ENCODE results near the gene KLF8. TPM values are rescaled to one million over a fixed set of nuclear protein-coding genes. Genes with fewer than 3 reads are reported as not detected.

KLF8 gene
- total RNA-seq, 1 donor from 2014 or later = 4.4 TPM

DNA sequence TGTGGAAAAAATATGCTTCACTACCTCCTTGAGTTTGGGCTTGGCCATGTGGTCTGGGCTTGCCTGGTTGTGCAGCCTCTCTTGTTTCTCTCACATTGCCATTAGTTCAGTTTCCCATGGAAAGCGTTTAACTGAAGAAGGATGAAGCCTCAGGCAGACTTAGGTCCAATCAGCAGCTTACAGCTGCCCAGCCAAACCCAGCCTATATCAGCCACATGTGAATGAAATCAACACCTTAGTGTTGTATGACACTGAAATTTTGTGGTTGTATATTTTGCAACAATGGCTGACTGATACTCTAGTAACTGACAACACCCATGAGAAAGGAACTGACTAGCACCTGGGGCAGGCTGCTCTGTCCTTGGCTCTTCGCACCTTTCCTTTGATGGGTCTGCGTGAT is 81.2 kb downstream of the KLF8 start:
- Histone ChIP-seq H3K4me3 (ENCODE audit: low read depth, low read length) (no peak overlapping the region), H3K27me3 (ENCODE audit: control insufficient read depth, insufficient read depth, low read length) (no peaks in the 10 kb centered on the region), H3K36me3 (ENCODE audit: control insufficient read depth, insufficient read depth, low read length) (no peaks in the 10 kb centered on the region)
- DNase-seq (ENCODE audit: low read depth) = no peak
- TF ChIP-seq, protein P1, sequence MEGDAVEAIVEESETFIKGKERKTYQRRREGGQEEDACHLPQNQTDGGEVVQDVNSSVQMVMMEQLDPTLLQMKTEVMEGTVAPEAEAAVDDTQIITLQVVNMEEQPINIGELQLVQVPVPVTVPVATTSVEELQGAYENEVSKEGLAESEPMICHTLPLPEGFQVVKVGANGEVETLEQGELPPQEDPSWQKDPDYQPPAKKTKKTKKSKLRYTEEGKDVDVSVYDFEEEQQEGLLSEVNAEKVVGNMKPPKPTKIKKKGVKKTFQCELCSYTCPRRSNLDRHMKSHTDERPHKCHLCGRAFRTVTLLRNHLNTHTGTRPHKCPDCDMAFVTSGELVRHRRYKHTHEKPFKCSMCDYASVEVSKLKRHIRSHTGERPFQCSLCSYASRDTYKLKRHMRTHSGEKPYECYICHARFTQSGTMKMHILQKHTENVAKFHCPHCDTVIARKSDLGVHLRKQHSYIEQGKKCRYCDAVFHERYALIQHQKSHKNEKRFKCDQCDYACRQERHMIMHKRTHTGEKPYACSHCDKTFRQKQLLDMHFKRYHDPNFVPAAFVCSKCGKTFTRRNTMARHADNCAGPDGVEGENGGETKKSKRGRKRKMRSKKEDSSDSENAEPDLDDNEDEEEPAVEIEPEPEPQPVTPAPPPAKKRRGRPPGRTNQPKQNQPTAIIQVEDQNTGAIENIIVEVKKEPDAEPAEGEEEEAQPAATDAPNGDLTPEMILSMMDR (IDR thresholded peaks at IDR 0.05; ENCODE audit: insufficient read depth, low read length, poor library complexity, severe bottlenecking) = no peak

DNA sequence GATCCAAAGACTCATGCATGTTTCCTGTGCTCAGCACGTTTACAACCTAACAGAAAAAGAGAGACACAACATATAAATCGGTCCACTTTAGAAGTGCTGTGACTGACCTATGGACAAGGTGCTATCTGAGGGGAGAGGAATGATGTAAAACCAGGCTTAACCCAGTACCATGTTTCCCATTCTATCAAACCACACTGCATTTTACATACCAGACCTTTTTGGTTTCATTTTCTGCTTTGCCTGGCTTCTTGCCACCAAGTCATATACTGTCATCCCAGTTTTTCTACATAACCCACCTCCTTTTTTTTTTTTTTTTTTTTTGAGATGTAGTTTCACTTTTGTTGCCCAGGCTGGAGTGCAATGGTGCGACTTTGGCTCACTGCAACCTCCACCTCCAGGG is 82.2 kb downstream of the KLF8 start:
- H3K36me3 ChIP-seq (ENCODE audit: control insufficient read depth, insufficient read depth, low read length) = no peaks in the 10 kb centered on the region
- DNase-seq (ENCODE audit: low read depth) = no peak
- H3K4me3 ChIP-seq (ENCODE audit: low read depth, low read length) = no peak overlapping the region
- TF ChIP-seq, protein P1 (IDR thresholded peaks at IDR 0.05; ENCODE audit: insufficient read depth, low read length, poor library complexity, severe bottlenecking) = no peak
- no peaks in the 10 kb centered on the region for H3K27me3 ChIP-seq (ENCODE audit: control insufficient read depth, insufficient read depth, low read length)

DNA sequence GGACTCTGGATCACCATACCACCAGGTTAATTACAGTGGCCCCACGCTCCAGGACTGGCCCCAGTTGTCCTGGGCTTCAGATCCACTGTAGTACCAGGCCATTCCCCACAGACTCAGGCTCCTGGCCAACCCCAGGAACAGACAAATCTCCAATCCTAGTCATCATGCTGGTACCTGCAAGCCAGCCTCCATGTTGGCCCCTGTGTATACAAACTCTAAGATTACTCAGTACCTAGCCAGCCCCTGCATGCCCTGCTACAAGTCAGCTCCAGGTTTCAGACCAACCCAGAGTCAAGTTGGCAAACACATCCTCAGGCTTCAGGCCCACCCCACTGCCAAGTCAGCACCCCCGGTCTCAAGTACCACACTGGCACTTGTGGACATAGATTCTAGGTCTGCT is 85.9 kb downstream of the KLF8 start:
- H3K36me3 ChIP-seq (ENCODE audit: control insufficient read depth, insufficient read depth, low read length) = no peaks in the 10 kb centered on the region
- H3K27me3 ChIP-seq (ENCODE audit: control insufficient read depth, insufficient read depth, low read length) = no peaks in the 10 kb centered on the region
- TF ChIP-seq, protein P1 (IDR thresholded peaks at IDR 0.05; ENCODE audit: insufficient read depth, low read length, poor library complexity, severe bottlenecking) = no peak
- no peak overlapping the region for H3K4me3 ChIP-seq (ENCODE audit: low read depth, low read length)
- DNase-seq (ENCODE audit: low read depth) = no peak

DNA sequence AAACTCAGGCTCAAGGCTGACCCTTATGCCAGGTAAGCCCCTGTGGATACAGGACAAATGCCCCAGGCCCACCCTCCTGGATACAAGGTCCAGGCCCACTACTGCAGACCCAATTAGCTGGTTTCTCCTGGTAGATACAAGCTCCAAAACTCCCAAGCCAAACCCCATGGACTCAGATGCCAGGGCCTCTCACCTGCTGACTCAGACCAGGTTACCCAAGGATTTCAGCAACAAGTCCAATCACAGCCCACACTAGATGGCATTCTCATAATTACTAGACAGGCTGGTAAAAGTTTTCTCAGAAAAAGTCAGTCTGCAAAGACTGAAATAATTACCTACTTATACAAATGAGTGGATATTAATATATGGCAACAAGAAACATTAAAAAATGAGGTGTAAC is 87.0 kb downstream of the KLF8 start:
- no peaks in the 10 kb centered on the region for H3K27me3 ChIP-seq (ENCODE audit: control insufficient read depth, insufficient read depth, low read length)
- DNase-seq (ENCODE audit: low read depth) = no peak
- TF ChIP-seq, protein P1 (IDR thresholded peaks at IDR 0.05; ENCODE audit: insufficient read depth, low read length, poor library complexity, severe bottlenecking) = no peak
- no peak overlapping the region for H3K4me3 ChIP-seq (ENCODE audit: low read depth, low read length)
- H3K36me3 ChIP-seq (ENCODE audit: control insufficient read depth, insufficient read depth, low read length) = no peaks in the 10 kb centered on the region

Measured in kidney epithelial cell (primary cell).